ELF-1 (cell line): ENCODE measurements around the gene DNMT3A.
A peak's percentile ranks its signal among the peaks of the same experiment; 100 is the strongest.

Source experiments
- DNase-seq: peaks from one replicate; pipeline ENCODE4 v3.0.0-alpha.2; 2016; ENCODE audit warnings: low read depth, low spot score

The DNMT3A gene

DNA sequence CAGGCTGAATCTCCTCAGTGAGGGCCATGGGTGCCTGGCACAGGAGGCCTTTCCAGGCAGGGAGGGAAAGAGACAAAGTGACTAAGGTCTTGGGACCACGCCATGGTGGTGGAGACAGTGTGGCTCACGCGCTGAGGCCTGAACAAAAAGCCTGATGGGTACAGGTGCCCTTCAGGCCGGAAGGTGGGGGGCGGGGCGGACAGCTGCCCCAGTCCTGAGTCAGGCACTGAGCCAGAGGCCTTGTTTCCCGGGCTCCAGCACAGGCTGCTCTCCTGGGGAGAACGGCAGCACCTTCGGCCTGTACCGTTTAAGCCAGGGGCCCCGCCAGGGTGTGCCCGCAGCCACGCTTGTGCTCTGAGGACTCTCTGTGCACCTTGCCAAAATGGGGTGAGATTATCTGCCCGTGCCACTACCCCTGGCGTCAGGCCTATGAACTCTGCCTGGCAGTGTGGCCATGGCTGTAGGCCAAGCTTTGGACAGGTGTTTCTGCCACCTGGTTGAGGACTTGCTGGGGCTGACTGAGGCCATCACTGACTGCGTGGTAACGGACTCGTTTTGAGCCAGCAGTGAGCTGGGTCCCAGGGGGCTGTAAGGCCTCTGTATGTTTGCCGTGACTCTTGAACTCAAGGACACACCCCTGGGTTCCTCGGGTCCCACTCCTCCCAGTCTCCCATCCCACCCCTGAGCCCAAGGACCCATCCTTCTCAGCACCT is 31.7 kb upstream of the DNMT3A start:
- DNase-seq = no peak

DNA sequence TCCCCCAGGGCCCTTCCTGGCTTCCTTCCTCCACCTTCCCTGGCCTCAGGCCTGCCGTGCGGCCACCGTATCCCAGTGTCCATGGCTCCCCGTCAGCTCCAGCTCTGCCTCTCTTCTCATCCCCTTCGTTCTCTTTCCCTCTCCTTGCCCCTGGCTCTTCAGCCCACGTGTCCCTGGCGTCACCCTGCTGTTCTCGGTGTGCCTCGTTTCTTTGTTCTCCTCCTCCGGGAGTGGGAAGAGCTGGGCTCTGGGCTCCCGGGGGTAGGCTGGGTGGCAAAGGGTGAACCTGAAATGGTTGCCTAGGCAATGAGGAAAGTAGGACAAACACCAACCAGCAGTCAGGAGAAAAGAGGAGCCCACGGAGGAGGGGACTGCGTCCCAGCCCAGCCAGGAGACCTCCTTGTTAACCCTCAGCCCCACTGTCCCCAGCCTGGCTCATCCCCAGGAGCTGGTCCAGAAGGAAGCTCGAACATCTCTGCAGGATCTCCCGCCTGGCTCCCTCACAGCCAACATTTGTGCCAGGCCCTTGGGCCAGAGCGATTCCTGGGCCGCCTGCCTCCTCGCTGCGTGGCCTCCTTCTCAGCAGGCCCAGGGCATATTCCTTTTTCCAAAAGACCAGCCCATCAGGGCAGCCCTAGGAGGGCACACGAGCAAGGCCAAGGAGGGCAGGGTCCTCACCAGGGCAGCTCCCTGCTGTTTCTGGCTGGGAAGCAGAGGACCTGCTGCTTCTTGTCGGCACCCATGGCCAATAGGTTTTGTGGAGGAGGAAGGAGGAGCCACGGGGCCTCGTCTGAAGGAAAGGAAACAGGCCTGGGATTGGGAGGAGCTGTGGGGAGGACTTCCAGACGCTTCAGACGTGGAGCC is 30.9 kb upstream of the DNMT3A start:
- peak; percentile 23 for DNase-seq

DNA sequence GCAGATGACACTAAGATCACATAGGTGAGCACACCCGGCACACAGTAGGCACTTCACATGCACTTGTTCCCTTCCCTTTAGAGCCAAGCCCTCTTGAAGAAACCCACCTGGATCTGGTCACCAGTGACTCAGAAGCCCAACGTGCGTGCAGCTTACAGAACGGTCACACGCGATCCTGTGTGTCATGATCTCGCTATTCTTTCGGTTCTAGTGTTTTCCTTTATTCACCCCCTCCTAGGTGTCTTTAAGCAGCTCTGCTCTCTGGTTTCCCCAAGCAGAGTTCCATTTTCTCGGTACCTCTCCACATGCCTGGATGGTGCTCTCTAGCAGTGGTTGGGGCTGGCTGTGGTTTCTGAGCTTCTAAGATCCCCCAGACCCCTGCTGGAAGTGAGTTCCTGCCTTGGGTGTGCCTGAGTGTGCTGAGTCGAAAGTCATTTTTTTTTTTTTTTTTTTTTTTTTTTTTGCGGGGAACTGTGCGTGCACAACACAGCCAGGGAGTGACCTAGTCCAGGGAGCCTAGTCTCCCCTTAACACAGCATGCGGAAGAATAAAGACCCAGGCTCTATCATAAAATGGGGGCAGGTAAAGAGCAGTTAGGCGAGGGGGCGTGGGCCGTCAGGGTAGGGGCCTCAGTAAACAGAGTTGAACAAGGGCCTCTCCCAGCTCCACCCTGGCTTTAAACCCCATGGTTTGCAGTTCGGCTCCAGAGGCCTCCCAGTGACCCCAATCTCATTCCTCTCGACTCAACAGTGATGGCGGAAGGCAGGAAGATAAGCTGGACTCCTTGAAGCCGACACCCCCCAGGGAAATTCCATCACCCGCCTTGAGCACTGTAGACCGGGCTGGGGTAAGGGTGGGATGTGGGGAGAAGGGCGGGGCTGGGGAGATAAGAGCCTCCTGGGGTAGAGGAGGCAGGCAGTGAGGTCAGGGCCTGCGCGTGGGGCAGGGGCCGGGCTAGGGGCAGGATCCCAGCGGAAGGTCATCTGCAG is 29.8 kb upstream of the DNMT3A start:
- DNase-seq = no peak

DNA sequence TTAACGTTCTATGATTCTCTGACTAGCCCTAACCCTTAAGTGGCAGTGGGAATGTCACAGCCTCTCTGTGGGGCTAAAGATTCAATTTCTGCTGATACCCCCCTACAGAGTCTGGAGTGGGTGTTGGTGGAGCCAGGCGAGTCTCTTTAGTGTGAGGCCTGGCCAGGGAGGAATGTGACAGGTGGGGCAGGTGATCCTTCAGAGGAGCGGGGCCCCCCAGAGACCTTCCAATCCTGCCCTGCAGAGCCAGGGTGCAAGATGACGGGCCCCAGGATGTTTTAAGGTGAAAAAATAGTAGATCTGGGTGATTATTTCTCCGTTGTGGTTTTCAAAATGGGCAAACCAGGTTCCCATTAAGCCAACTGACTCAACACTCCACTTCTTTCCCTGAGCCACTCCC is 28.2 kb upstream of the DNMT3A start:
- DNase-seq = no peak

DNA sequence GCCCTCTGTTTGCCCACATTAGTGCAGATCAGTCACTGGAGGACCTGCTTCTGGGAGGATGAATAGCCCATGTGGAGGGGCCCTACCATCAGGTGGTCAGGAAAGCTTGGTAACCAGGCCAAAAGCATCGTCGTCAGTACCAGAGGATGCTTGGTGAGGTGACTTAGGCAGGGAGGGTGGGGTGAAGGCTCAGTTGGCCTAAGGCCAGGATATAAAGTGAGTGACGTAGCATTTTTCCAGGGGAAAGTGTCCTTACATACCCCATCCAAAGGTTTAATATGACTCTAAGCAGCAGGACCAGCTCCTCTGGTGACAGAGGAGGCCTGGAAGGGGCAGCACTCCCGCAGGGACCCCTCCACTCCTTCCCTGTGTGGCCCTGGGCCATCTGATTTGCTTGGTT is 27.7 kb upstream of the DNMT3A start:
- no peak for DNase-seq

DNA sequence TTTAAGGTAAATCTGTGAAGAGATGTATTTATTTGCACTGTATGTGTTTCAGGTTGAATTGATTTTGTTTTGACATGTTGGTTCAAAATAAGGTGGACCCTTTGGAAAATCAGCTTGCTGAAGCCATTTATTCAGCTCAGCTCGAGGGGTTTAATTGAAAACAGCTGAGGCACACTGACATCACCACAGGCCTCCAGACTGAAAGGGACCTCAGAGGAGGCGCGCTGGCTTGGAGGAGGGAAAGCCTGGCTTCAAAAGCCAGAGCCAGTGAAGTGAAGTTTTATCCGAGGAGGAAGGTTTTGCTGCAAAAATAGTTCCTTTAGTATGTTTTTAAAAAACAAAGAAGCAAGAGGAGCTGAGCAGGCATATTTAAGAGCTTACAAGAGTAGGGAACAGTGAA is 26.9 kb upstream of the DNMT3A start:
- DNase-seq = no peak

DNA sequence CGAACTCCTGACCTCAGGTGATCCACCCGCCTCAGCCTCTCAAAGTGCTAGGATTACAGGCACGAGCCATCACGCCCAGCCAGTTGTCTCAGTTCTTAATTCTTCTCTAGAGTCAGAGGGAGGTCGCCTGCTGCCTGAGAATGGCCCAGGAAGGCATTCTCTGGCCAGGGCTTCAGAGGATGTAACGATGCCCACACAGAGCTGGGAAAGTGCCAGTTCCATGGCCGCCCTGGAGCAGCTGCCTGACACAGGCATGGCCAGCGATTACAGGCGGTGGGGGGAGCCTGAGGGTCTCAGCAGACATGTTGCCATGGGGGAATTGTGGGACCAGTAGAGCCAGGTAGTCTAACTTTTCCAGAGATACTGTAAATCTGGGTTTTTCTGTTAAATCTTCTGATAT is 25.6 kb upstream of the DNMT3A start:
- no peak for DNase-seq

DNA sequence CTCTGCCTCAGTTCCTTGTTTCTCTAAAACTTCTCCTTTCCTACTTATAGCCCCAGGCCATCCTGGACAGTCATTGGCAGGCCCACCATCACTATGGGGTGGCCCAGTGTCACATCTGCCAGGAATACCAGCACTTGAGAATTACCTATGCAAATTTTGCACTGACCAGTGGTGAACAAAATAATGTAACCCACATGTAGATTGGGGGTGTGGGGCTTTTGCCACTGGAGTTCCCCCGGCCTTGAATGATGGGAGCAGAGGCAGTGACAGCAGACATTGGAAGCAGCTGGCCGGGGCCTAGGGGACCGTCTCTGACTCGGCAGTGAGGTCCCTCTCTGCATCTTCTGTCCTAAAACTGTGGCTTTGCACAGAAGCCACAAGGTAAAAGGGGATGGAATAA is 24.9 kb upstream of the DNMT3A start:
- no peak for DNase-seq

DNA sequence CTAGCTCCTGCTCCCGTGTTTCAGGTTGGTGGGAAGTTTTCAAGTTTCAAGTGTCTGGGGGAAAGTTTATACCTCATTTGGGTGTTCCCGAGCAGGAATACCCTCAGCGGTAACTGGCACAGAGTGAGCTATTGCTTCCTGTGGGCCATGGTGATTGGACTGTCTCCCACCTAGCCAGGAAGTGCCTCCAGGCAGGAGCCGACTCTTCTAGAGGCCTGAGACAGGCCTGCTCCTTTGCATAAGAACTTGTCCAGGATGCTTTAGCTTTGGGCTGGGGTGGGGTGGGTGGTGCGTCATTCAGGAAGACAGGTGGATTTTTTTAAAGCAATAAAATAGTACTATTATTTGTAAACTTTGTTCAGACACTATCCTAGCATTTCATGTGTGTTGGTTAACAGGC is 23.5 kb upstream of the DNMT3A start:
- DNase-seq = peak; percentile 46

DNA sequence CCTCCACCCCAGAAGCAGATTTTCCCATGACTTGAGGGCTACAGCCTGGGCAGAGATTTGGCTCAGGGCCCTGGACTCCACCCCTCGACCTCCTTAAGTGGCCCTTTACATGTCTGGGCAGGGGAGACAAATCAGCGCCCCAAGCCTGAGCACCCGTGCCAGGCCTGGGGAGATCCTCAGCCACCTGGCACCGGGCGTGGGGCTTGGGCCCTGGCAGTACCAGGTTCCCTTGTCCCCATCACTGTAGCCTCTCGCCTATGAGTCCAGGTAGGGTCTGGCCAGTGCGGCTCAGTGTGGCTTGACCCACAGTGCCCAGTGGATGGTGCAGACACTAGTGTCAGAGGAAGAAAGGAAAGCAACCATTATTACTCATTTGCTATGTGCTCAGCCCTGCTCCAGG is 22.0 kb upstream of the DNMT3A start:
- DNase-seq = no peak

DNA sequence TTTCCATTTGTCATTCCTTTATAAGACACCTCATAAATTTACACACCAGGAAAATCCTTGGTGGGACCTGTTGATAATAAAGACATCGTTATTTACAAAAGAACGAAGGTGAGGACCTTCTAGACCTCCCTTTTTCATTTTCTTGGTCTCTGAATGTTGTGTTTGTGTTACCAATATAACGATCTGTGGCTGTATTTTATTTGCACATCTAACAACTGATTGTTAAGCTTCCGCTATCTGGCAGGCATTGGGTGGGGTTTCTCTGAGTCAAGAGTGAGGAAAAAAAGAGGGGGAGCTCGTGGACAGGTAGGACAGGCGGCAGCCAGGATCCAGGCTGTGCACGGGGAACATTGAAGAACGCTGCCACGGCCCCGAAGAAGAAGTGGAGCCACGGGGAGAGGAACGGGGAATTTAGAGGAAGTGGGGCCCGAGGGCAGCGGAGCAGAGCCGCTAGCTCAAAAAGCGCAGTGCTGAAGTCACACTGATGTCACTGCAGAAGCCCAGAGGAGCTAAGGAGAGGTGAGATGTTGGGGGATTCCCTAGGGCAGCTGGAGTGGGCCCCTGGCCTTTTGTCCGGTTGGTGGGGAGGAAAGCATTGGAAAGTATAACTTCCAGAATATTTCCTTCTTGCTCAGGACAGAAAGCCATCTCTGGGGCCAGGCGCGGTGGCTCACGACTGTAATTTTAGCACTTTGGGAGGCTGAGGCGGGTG is 20.9 kb upstream of the DNMT3A start:
- no peak for DNase-seq

DNA sequence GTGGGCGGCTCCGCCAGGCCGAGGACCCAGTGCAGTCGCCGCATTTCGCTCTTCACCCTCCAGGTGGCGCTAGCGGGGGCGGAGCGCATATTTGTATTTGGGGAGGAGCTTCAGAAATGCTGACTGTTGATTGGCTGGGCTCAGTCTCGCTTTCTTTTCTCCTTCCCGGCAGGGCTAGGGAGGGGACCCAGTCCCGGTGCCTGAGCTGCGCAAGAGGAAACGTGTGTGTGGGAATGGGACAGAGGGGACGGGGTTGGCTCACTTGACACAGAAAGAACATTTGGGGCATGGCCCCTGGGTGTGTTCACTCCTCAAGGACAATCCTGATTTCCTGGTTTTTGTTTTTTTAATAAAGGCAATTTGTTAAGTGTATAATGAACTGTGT is 20.3 kb upstream of the DNMT3A start:
- DNase-seq = peak; percentile 98

DNA sequence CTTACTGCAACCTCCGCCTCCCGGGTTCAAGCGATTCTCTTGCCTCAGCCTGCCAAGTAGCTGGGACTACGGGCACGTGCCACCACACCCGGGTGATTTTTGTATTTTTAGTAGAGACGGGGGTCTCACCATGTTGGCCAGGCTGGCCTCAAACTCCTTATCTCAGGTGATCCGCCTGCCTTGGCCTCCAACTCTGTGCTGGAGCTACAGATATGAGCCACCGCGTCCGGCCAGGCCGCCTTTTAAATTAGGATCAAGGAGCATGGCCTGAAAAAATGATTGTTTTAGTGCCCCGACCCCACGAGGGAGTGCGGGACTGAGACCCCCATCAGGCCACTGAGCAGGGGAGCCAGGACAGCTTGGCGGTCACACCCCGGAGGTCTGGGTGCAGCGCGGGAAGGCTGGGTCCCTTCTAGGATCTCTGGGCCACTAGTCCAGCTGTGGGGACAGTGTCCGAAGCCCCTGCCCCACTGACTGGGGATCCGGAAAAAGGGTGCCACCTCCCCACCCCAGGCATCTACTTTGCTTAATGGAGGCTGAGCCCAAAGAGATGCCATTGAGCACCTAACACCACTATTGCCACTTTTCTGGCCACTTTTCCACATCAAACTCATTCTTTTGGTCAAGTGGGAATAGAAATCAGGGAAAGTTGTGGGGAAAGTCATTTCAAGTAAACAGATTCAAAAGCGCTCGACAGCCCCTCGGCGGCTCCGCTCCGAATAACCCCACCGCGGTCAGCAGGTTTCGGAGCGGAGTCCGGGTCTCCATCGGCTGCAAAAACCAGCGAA is 19.7 kb upstream of the DNMT3A start:
- no peak for DNase-seq

DNA sequence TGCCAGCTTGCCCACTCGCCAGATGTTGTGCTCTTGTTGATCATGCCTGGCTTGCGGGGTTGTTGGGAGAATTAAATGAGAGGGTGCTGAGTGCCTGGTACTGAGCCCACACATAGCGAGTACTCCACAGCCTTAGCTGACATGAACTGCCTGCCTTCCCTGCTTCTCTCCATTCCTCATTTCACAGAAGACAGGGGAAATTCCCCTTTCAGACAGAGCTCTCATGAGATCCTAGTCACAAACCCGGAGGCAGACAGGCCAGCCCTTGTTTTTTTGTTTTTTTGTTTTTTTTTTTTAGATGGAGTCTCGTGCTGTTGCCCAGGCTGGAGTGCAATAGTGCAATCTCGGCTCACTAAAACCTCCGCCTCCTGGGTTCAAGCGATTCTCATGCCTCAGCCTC is 17.1 kb upstream of the DNMT3A start:
- DNase-seq = no peak

DNA sequence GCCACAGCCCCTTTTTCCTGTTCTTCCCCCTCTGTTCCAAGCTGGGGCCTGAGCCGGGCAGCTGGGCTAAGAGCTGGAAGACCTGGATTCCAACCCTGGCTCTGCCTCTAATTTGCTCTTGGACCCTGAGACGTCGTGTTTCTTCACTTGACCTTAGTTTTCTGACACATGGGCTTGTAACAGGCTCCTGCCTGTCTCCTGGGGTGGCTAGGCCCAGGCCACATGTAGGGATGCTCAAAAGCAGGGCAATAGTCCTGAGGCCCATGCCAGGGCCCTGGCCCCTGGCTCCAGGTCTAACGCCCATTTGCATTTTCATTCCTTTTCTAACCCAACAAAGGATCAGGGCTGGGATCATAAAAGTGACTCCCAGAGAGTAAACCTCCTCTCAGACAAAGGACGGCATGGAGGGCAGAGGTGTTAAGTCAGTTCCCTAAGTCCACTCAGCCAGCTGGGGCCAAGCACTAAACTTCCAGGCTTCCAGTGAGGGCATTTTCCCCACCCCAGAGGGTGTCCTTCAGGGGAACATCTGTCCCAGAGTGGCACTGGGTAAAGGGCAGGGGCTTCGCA is 16.6 kb upstream of the DNMT3A start:
- DNase-seq = no peak

DNA sequence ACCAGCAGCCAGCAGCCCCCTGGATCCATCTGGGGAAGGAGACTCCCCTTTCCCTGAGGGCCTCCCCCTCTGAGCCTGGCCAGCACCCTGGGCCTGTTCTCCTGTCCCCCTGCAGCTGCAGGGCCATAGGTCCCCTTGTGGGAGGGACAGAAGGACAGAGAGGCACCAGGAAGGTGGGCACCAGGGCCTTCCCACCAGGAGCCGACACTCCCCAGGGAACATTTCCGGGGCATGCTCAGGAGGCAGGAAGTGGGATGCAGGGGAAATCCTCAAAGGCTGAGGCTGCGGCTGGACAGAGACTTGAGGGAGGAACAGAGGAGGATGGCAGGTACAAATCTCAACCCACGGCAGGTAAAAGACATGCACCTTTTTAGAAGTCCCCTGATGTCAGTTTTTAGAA is 14.4 kb upstream of the DNMT3A start:
- DNase-seq = no peak

DNA sequence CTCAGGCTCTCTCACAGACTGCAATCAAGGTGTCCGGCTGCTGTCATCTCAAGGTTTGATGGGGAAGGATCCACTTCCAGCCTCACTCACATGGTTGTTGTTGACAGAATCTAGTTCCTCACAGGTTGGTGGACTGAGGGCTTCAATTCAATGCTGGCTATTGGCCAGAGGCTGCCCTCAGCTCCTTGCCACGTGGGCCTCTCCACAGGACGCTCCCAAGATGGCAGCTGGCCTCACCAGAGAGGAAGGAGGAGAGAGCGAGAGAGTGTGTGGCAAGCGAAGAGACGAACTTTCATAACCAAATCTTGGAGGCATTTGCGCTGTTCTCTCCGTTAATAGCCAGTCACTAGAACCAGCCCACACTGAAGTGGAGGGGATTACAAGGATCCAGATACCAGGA is 13.5 kb upstream of the DNMT3A start:
- no peak for DNase-seq

DNA sequence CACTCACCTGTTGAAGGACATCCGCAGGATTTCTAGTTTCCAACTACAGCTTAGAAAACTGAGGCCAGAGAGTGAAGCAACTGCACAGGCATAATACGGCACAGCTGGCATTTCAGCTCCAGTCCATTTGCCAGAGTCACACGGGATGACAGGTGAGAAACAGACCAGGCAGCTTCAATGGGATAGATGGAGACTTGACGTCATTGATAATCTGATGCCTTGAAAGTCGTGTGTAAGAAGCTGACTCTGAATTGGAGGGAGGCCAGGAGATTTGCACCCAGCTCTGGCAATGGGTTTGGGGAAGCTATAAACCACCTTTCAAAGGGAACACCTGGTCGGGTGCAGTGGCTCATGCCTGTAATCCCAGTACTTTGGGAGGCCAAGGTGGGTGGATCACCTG is 12.4 kb upstream of the DNMT3A start:
- no peak for DNase-seq

DNA sequence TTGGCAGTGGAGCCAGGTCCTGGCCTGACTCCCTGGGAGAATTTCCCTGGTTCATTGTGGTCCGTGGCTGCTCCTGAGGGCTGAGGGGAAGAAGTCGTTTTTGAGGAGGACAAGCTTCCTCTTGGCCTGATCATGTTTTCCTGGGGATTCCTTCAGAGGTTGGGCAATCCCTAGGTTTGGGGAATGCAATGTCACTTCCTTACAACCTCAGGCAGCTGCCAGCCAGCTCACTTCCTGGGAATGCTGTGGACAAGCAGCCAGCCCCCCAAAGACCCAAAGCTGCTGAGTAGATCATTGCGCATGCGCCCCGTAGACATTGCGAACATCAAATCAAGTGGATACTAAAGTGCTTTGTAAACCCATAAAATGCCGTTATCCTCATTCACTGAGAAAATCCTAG is 7.7 kb upstream of the DNMT3A start:
- DNase-seq = no peak

DNA sequence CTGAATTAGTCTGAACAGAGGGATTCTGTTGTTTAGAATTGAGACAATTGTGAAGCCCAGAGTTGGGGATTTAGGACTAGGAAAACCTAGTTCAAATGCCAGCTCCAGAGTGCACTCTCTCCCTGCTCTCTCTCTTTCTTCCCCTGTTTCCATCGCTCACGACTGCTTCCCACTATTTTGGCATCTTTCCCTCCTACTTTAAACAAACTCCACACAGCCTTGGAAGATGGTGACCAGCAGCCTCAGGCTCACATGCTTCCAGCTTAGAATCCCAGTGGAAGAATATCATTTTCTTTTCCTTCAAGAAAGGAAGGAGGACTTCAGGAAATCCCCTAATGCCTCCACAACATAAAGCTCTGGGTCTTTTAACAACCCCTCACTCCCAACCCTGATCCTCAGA is 6.1 kb upstream of the DNMT3A start:
- DNase-seq = no peak
